ENCODE data around the gene BOD1.

GRCh38 chr5:173614591-173614990 lies 1.9 kb downstream of the BOD1 start:
- TF ChIP-seq CTCF (conservative IDR thresholded peaks at IDR 0.05 in 1 of 2, IDR thresholded peaks at IDR 0.05 in 1 of 2; ENCODE audit: low read depth in 1 of 2, low read length in 2 of 2) (no peak), EZH2 (IDR thresholded peaks at IDR 0.05; ENCODE audit: low read length, missing control alignments) (no peak)
